GM23248 (cell line): Measurements from ENCODE around the gene PTPN6. TPM values are rescaled to one million over a fixed set of nuclear protein-coding genes. Genes with fewer than 3 reads are reported as not detected.

Experiments
- DNase-seq: peaks from one replicate; pipeline ENCODE4 v3.0.0-alpha.2; 2015
- H2AFZ ChIP-seq: fragments of 200-600 bp; sonication (generic); 2 replicates; pipeline ENCODE4 v1.6.1; 2016; ENCODE audit warnings: antibody characterized with exemption
- H3F3A ChIP-seq: fragments of 200-600 bp; sonication (generic); 2 replicates; pipeline ENCODE4 v1.6.1; 2016; ENCODE audit warnings: mild to moderate bottlenecking, antibody characterized with exemption, mixed run types; ENCODE audit not compliant: insufficient read depth
- H3K27ac ChIP-seq: fragments of 200-600 bp; sonication (generic); 2 replicates; pipeline ENCODE4 v1.5.1; 2016; ENCODE audit warnings: mild to moderate bottlenecking
- H3K27me3 ChIP-seq: fragments of 200-600 bp; sonication (generic); replicated peaks from 2 replicates; pipeline ENCODE4 v1.6.1; 2016; ENCODE audit warnings: mild to moderate bottlenecking; ENCODE audit not compliant: insufficient read depth
- H3K36me3 ChIP-seq: fragments of 200-600 bp; sonication (generic); 2 replicates; pipeline ENCODE4 v1.6.1; 2016; ENCODE audit warnings: low read depth, mild to moderate bottlenecking
- H3K4me1 ChIP-seq: fragments of 200-600 bp; sonication (generic); 2 replicates; pipeline ENCODE4 v1.6.1; 2016; ENCODE audit warnings: mild to moderate bottlenecking; ENCODE audit not compliant: insufficient read depth
- H3K4me2 ChIP-seq: fragments of 200-600 bp; sonication (generic); one replicate; pipeline ENCODE4 v1.6.1; 2016; ENCODE audit warnings: mild to moderate bottlenecking; ENCODE audit not compliant: unreplicated experiment
- H3K4me3 ChIP-seq: fragments of 200-600 bp; sonication (generic); 2 replicates; pipeline ENCODE4 v1.5.1; 2016; ENCODE audit warnings: mild to moderate bottlenecking
- H3K79me2 ChIP-seq: fragments of 200-600 bp; sonication (generic); 2 replicates; pipeline ENCODE4 v1.6.1; 2016; ENCODE audit warnings: mild to moderate bottlenecking; ENCODE audit not compliant: insufficient read depth
- H3K9ac ChIP-seq: fragments of 200-600 bp; sonication (generic); 2 replicates; pipeline ENCODE4 v1.6.1; 2016; ENCODE audit warnings: mild to moderate bottlenecking
- H3K9me2 ChIP-seq: fragments of 200-600 bp; sonication (generic); 2 replicates; pipeline ENCODE4 v1.6.1; 2016; ENCODE audit warnings: mixed run types, mild to moderate bottlenecking, moderate library complexity; ENCODE audit not compliant: insufficient read depth
- H3K9me3 ChIP-seq: fragments of 200-600 bp; sonication (generic); one replicate; pipeline ENCODE4 v1.6.1; 2017; ENCODE audit warnings: low read depth
- H4K20me1 ChIP-seq: fragments of 200-600 bp; sonication (generic); 2 replicates; pipeline ENCODE4 v1.6.0; 2016; ENCODE audit not compliant: insufficient read depth
- EZH2 ChIP-seq: fragments of 200-600 bp; sonication (generic); IDR thresholded peaks from 2 replicates; pipeline ENCODE4 v1.6.1; 2018; ENCODE audit warnings: antibody characterized with exemption, mild to moderate bottlenecking; ENCODE audit not compliant: insufficient read depth, poor library complexity, severe bottlenecking
- EZH2phosphoT487 ChIP-seq: fragments of 200-600 bp; sonication (generic); IDR thresholded peaks from 2 replicates; pipeline ENCODE4 v1.6.1; 2018; ENCODE audit warnings: antibody characterized with exemption, moderate library complexity, mild to moderate bottlenecking, low read depth; ENCODE audit not compliant: insufficient read depth
- WGBS, 2 experiments: methylation state at CpG; one replicate each; pipeline ENCODE4 v1.1.6; 2015 to 2017; ENCODE audit warnings: low lambda C conversion rate in 2 of 2, low coverage in 1 of 2; ENCODE audit errors: missing lambda C conversion rate in 2 of 2; 5-methylcytosine and 5-hydroxymethylcytosine counted together
- in situ Hi-C: fragments of 300-500 bp; cut with MboI; formaldehyde crosslinking; loops from 2 replicates; pipeline ENCODE4 v1.15.0; 2020
- polyA plus RNA-seq: library from polyadenylated mRNA; unstranded; fragments of >200 nt; fragmentation: Nextera tagmentation; extraction: Ambion mirVana; gene quantifications from 2 replicates; pipeline ENCODE4 v1.2.1, GENCODE V29; 2016
- total RNA-seq: library from RNA; depleted of rRNA; stranded (reverse); fragments of >200 nt; shearing (Covaris generic); gene quantifications from 2 replicates; pipeline ENCODE4 v1.2.3, GENCODE V29; 2014

The PTPN6 gene
- total and polyA plus RNA-seq, 2 experiments from 2014 or later: 0.21 TPM; not detected in 1

DNA sequence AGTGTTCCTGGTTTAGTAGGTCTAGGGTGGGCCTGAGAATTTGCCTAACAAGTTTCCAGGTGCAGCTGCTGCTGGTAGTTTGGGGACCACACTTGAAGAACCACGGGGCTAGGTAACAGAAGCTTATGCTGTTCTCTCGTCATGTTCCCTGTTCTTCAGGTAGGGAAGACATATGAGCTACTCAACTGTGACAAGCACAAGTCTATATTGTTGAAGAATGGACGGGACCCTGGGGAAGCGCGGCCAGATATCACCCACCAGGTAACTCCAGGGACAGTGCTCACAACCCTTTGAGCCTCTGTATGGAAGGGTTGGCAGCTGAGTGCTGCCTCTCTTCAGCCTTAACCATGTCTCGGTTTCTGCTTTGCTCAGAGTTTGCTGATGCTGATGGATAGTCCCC, 23.0 kb downstream of the PTPN6 start:
- Histone ChIP-seq H3K9me2 (no peaks in the 10 kb centered on the region), H3K4me1 (peaks cover 15% of the 10 kb centered on the region), H3K9me3 (no peaks in the 10 kb centered on the region), H3K36me3 (peaks cover 34% of the 10 kb centered on the region), H3K4me2 (no peak overlapping the region), H3K79me2 (peaks cover 51% of the 10 kb centered on the region), H3K9ac (no peak overlapping the region), H3K27ac (no peak overlapping the region), H4K20me1 (no peaks in the 10 kb centered on the region), H3K27me3 (no peaks in the 10 kb centered on the region), H3K4me3 (no peak overlapping the region), H2AFZ (no peak overlapping the region), H3F3A (peaks cover 6% of the 10 kb centered on the region; the same call in 1 of the 2 replicates)
- 88 to 89% methylated on average over 6 of the region's 6 CpGs for WGBS, 2 experiments
- in situ Hi-C loops: no loop called here
- TF ChIP-seq EZH2phosphoT487: no peak
- TF ChIP-seq EZH2: no peak
- DNase-seq: no peak

DNA sequence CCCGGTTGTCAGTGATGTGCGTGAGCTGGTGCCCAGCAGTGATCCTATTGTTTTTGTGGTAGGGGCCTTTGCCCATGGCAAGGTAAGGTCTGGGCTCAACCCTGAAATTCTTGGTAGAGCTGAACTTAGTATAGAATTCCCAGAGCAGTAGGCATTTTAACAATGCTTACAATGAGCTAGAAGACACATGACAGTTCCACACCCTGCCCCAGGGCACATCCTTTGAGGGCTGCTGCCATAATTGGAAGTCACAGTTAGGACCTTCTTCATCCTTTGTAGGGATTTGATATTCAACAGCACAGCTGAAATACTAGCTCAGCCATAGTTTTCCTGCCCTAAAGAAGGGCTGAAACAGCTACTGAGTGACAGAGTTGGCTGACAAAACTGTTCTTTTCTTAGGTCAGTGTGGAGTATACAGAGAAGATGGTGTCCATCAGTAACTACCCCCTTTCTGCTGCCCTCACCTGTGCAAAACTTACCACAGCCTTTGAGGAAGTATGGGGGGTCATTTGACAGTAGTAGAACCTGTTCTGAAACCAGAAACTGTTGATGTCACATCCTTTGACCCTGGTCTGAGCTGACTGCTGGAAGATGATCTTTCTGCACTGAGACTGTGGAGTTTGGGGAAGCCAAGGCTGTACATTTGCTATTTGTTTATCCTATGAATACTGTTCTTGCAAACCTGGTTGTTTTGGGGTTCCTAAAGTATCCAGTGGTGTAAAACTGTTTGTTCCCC, 24.3 kb downstream of the PTPN6 start:
- H4K20me1 ChIP-seq: no peaks in the 10 kb centered on the region
- no peaks in the 10 kb centered on the region for H3K9me3 ChIP-seq
- TF ChIP-seq EZH2 (no peak), EZH2phosphoT487 (no peak)
- H3K4me2 ChIP-seq: no peak overlapping the region
- H3F3A ChIP-seq: peaks cover 6% of the 10 kb centered on the region; the same call in 1 of the 2 replicates
- in situ Hi-C loops: no loop called here
- peaks cover 12% of the 10 kb centered on the region for H3K4me1 ChIP-seq
- no peak overlapping the region for H3K27ac ChIP-seq
- no peak overlapping the region for H2AFZ ChIP-seq
- DNase-seq: no peak
- no peak overlapping the region for H3K4me3 ChIP-seq
- H3K9me2 ChIP-seq: no peaks in the 10 kb centered on the region
- no peaks in the 10 kb centered on the region for H3K27me3 ChIP-seq
- peaks cover 34% of the 10 kb centered on the region for H3K36me3 ChIP-seq
- 63 to 73% methylated on average over 2 of the region's 2 CpGs for WGBS, 2 experiments
- peaks cover 39% of the 10 kb centered on the region for H3K79me2 ChIP-seq
- no peak overlapping the region for H3K9ac ChIP-seq

DNA sequence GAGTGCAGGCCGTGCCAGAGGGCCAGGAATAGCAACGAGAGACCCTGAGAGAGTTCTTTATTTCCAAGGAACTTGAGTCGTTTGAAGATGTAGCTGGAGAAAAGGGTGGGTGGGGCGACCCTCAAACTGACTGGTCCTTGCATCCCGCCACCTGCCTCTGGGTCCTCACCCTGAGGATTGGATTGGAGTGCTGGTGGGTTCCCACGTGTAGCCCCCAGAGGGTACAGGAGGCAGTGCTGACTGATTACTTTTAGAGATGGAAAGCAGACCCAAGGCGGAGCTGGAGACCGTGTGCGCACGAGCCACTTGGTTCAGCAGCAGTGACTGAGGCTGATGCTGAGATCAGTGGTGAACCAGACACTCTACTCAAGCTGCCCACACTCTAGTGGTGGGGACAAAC, 26.5 kb downstream of the PTPN6 start:
- Histone ChIP-seq H3K9me3 (no peaks in the 10 kb centered on the region), H3K9ac (no peak overlapping the region), H3K79me2 (peaks cover 19% of the 10 kb centered on the region), H3K36me3 (peaks cover 30% of the 10 kb centered on the region), H3K4me1 (peaks cover 1% of the 10 kb centered on the region; the same call in 1 of the 2 replicates), H3F3A (peaks cover 6% of the 10 kb centered on the region; the same call in 1 of the 2 replicates), H2AFZ (no peak overlapping the region), H3K4me2 (no peak overlapping the region), H3K27ac (no peak overlapping the region), H4K20me1 (no peaks in the 10 kb centered on the region), H3K9me2 (no peaks in the 10 kb centered on the region), H3K27me3 (no peaks in the 10 kb centered on the region), H3K4me3 (no peak overlapping the region)
- TF ChIP-seq EZH2phosphoT487 (no peak), EZH2 (no peak)
- in situ Hi-C loops: no loop called here
- WGBS, 2 experiments: 70 to 74% methylated on average over 10 of the region's 10 CpGs
- no peak for DNase-seq

DNA sequence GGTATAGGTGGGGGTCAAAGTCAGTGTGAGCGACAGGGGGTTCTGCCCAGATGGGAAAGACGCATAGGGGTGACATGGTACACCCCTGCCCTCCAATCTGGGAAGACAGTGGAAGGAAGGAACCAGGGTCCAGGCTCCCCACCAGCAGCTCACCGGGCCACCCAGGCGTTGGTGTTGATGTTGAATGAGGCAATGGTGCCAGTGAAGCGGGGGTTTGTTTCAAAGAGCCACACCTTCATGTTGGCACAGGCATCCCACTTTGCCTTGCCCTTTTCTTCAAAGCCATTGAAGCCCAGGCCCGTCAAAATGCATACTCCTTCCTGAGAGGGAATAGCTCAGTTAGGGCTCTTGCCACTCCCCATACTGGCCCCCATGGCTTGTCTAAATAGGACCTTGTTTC, 27.0 kb downstream of the PTPN6 start:
- in situ Hi-C loops: no loop called here
- Histone ChIP-seq H3K9me2 (no peaks in the 10 kb centered on the region), H3K79me2 (peaks cover 13% of the 10 kb centered on the region), H4K20me1 (no peaks in the 10 kb centered on the region), H3K9ac (no peak overlapping the region), H3K27ac (no peak overlapping the region), H3K4me2 (no peak overlapping the region), H3F3A (peaks cover 6% of the 10 kb centered on the region; the same call in 1 of the 2 replicates), H2AFZ (no peak overlapping the region), H3K36me3 (peaks cover 34% of the 10 kb centered on the region), H3K4me3 (no peak overlapping the region), H3K27me3 (no peaks in the 10 kb centered on the region), H3K4me1 (no peaks in the 10 kb centered on the region), H3K9me3 (no peaks in the 10 kb centered on the region)
- no peak for DNase-seq
- TF ChIP-seq EZH2 (no peak), EZH2phosphoT487 (no peak)
- WGBS, 2 experiments: 86 to 88% methylated on average over 6 of the region's 6 CpGs
